HUES6 (cell line): ENCODE measurements around the gene HEPACAM.

Source experiments
- H3K27ac ChIP-seq: 2 replicates; pipeline ENCODE4 v1.7.0; 2013; ENCODE audit warnings: low read depth, mild to moderate bottlenecking, low read length, inconsistent platforms
- H3K27me3 ChIP-seq: 2 replicates; pipeline ENCODE4 v1.6.1; 2013; ENCODE audit warnings: low read length; ENCODE audit not compliant: control insufficient read depth, insufficient read depth
- H3K36me3 ChIP-seq: 2 replicates; pipeline ENCODE4 v1.6.1; 2013; ENCODE audit warnings: low read length; ENCODE audit not compliant: control insufficient read depth, insufficient read depth
- H3K4me1 ChIP-seq: 2 replicates; pipeline ENCODE4 v1.6.1; 2013; ENCODE audit warnings: low read length; ENCODE audit not compliant: control insufficient read depth, insufficient read depth
- H3K4me3 ChIP-seq: 2 replicates; pipeline ENCODE4 v1.5.1; 2013; ENCODE audit warnings: low read depth, low read length
- H3K9ac ChIP-seq: one replicate; pipeline ENCODE4 v1.6.1; 2013; ENCODE audit warnings: mild to moderate bottlenecking, low read length
- H3K9me3 ChIP-seq: 2 replicates; pipeline ENCODE4 v1.6.1; 2013; ENCODE audit warnings: low read depth, low read length; ENCODE audit not compliant: control insufficient read depth, insufficient read depth

The HEPACAM gene

DNA sequence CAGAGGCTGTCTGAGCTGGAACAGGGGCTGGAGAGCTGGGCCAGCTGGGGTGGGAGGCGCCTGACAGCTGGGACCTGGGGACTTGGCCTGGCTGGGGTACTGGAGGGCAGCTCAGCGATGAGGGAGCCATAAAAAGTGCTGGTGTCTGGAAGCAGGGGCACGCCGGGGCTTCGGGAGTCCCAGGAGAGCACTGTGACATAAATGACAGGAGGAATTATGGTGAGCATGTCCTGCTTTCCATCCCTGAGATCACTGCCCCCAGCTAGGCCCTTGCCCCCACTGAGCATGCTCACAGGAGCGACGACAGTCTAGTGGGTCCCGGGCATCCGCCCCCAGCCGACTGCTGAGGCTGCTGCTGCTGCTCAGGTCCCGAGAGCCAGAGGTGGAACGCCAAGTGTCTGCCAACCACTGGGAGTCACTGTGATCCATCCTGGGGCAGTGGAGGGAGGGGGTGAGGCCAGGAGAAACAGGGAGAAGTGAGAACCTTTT is 44.4 kb downstream of the HEPACAM start:
- no peak overlapping the region for H3K27ac ChIP-seq
- peaks cover 46% of the 10 kb centered on the region for H3K27me3 ChIP-seq
- H3K4me3 ChIP-seq = no peak overlapping the region
- no peaks in the 10 kb centered on the region for H3K36me3 ChIP-seq
- no peaks in the 10 kb centered on the region for H3K9me3 ChIP-seq
- no peak overlapping the region for H3K9ac ChIP-seq
- no peaks in the 10 kb centered on the region; the same call in 1 of the 2 replicates for H3K4me1 ChIP-seq

DNA sequence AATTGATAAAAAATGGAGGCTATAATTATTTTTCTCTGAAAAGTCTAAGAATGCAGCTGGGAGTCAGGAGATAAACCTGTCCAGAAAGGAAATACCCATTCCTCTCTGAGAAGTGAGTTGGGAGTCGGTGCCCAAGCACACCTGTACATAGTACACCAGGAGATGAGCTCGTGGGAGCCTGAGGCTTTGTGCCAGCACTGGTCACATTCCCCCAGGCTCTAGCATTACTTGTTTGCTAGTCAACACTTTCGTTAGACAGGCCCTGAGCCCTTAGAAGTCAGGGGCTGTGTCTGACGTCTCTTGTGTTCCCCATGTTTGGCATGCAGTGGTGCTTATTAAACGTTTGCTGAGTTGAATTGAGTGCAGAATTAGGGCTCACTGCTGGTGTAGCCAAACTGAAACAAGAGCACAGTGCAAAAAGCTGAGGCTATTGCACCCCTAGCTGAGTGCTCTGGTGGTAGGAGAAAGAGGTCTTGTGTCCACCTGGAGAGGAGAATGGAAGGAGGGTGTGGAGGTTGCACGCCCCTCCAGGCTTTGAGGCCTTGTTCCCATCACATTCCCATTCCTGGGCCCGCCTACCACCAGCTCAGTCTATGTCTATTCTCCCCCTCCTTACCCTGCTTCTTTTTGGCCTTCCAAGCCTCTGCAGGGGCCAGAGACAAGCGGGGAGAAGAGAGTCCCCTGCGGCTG is 45.0 kb downstream of the HEPACAM start:
- Histone ChIP-seq H3K36me3 (no peaks in the 10 kb centered on the region), H3K9ac (no peak overlapping the region), H3K27me3 (peaks cover 46% of the 10 kb centered on the region), H3K4me1 (no peaks in the 10 kb centered on the region), H3K27ac (no peak overlapping the region), H3K4me3 (no peak overlapping the region), H3K9me3 (no peaks in the 10 kb centered on the region)

DNA sequence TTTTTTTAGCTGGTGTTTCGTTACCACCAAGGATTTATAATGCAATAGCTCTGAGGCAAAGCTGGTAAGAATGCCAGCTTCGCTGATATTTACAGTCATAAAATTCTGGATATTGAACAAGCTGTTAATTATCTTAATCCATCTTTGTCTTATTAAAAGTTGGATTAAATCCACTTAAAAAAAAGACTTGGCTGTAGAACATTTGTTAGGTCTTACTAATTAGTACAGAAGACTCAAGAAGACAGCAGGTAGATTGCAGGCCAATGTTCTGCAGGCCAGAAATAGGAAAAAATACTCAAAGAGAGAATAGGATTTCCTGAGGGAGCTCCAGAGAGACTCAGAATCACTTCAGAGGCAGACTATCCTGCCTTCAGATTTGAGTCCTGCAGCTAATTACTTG is 45.7 kb downstream of the HEPACAM start:
- H3K9me3 ChIP-seq = no peaks in the 10 kb centered on the region
- no peak overlapping the region for H3K27ac ChIP-seq
- H3K4me1 ChIP-seq = no peaks in the 10 kb centered on the region
- peaks cover 46% of the 10 kb centered on the region for H3K27me3 ChIP-seq
- no peak overlapping the region for H3K4me3 ChIP-seq
- no peak overlapping the region for H3K9ac ChIP-seq
- no peaks in the 10 kb centered on the region for H3K36me3 ChIP-seq

DNA sequence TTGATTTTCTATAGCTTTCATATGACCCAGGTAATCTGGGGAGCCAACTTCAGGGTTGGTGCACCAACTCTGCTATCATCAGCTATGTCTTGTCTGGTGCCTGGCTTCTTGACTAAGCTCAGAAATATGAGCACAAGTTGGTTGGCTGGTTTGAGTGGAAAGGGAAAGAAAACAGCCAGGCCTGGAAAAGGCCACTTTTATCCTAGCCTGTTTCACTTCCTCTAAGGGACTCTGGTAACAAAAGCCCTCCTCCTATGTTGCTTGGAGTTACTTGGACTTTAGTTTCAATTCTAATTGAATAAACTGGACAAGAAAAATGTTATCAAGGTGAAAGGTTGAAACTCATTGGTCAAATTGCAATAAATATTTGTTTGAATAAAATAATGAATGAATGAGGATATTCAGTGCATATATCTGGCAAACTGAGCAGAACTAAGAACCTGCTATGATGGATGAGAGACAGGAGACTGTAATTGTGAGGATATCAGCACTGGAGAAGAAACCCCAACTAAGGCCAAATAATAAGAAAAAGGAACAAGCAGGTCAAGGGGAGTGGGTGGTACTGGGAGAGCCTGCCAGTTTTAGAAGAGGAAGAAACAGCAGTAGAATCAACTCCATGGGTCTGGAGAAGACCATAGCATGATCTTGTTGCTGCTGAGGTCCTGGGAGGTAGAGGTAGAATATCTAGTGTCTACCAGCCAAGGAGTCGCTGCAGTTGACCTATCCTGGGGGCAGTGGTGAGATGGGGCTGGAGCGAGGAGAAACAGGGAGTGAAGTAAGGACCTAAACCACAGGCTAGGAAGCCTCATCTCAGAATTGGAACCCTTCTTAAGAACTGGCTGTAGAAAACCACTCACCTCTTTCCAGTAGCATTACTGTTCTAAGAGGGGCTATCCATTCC is 46.4 kb downstream of the HEPACAM start:
- no peaks in the 10 kb centered on the region for H3K4me1 ChIP-seq
- no peak overlapping the region for H3K27ac ChIP-seq
- H3K36me3 ChIP-seq = no peaks in the 10 kb centered on the region
- no peaks in the 10 kb centered on the region for H3K9me3 ChIP-seq
- H3K27me3 ChIP-seq = peaks cover 46% of the 10 kb centered on the region
- no peak overlapping the region for H3K4me3 ChIP-seq
- H3K9ac ChIP-seq = no peak overlapping the region

DNA sequence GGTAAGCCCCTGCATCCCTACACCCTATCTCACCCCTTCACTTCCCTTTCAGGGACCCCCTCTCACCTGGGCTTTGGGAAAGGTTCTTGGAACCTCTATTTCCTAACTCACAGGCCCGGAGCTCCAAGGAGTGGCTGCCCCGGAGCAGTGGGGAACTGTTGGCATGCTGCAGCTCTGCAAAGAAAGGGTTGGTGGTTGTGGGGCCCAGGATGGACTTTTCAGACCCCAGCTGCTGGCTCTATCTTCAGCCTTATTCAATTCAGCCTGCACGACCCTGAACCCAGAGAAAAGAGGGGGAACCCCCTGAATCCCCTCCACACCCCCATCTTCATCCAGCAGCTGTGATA is 48.2 kb downstream of the HEPACAM start:
- H3K27me3 ChIP-seq = peaks cover 41% of the 10 kb centered on the region
- no peak overlapping the region for H3K4me3 ChIP-seq
- no peak overlapping the region for H3K27ac ChIP-seq
- no peaks in the 10 kb centered on the region for H3K36me3 ChIP-seq
- H3K9ac ChIP-seq = no peak overlapping the region
- no peaks in the 10 kb centered on the region for H3K4me1 ChIP-seq
- H3K9me3 ChIP-seq = no peaks in the 10 kb centered on the region

DNA sequence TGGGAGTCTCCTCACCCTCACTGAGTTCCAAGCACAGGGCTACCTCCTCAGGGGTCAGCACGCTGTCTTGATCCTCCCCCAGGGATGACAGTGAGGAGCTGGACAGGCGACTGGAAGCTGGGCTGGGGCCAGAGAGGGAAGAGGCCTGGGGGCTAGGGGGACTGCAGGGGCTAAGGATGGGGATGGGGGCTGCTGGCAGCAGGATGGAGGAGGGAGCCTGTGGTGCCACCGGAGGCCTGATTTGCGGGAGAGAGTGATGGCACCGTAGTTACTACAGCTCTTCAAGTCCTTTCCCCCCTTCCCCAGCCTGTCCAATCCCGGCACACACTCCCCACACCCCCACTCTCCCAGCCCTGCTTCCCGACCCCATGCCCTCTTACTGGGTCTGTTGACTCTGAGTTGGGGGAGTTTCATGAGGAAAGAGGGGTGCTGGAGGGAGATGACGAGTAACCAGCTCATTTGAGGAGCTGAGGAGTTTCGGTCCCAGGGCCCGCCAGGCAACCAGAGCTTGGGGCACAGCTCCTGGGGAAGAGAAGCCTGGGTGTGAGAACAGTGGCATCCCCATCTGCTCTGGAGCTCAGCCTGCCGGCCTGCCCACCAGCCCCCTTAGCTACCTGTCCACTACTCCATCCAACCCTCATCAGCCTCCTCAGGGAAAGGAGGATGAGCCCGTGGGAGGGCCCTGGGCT is 48.7 kb downstream of the HEPACAM start:
- Histone ChIP-seq H3K4me1 (no peaks in the 10 kb centered on the region), H3K27me3 (peaks cover 36% of the 10 kb centered on the region), H3K4me3 (no peak overlapping the region), H3K9me3 (no peaks in the 10 kb centered on the region), H3K9ac (no peak overlapping the region), H3K27ac (no peak overlapping the region), H3K36me3 (no peaks in the 10 kb centered on the region)

DNA sequence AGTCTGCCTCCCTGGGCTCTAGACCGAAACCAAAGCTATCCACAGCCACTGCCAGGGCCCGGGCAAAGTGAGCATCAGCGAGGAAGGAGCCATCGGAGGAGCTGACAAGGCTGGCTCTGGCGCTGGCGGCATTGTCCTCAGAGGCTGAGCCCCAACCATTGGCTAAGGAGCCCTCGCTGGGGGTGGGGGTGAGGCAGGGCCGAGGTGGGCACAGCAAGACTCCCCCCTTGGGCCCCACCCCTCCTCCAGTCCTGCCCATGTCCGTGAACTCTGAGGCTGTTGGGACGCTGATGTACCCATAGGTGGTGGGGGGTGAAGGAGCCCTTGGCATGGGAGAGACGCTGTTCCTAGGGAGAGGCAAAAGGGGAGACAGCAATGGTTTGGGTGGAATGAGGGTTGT is 49.4 kb downstream of the HEPACAM start:
- Histone ChIP-seq H3K27ac (no peak overlapping the region), H3K9ac (no peak overlapping the region), H3K9me3 (no peaks in the 10 kb centered on the region), H3K4me3 (no peak overlapping the region), H3K27me3 (peaks cover 34% of the 10 kb centered on the region), H3K36me3 (no peaks in the 10 kb centered on the region), H3K4me1 (no peaks in the 10 kb centered on the region)

DNA sequence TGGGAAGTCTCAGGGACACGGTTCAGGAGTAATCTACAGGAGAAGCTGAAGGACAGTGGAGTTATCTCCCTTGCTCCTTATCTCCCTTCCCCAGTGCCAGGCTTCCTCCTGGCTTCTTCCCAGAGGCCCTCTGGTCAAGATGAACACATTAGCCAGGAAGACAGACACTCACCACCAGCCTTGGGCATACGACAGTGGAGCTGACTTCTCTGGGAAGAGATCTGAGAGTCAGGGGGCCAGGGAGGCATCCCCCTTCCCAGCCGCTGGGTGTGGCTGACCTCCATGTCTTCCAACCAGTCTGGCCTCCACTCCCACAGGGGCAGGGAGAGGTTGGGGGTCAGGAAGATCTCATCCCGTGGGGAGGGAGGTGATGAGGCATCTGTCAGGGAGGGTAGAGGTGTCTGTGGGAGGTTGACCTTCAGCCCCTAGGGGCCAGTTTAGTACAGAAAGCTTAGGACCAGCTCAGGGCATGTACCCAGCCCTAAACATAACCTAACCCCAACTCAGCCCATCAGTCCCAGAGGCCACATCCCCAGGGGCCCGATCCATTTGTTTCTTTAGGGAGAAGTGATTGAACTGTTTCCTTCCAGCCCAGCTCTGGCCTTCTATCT is 50.9 kb downstream of the HEPACAM start:
- Histone ChIP-seq H3K9me3 (no peaks in the 10 kb centered on the region), H3K36me3 (no peaks in the 10 kb centered on the region), H3K27me3 (peaks cover 28% of the 10 kb centered on the region), H3K4me1 (no peaks in the 10 kb centered on the region), H3K27ac (no peak overlapping the region), H3K4me3 (no peak overlapping the region), H3K9ac (no peak overlapping the region)

DNA sequence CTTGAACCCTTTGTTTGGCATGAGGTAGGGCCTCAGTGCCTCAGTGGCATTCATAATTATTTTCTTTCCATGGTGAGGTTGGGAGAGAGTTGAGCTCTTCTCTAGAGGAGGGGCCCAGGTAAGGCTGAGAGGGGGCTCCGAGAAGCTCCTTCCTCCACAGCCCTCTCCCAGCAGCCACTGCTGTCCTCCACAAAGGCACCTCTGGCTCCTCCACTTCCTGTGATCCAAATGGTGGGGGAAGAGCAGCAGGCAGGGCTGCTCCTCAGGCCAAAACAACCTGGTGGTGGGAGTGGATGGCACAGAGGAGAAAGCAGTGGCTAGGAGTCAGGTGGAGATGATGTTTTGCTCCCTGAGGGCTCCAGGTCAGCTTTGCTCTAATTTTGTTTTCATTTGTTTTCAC is 51.5 kb downstream of the HEPACAM start:
- Histone ChIP-seq H3K4me1 (no peaks in the 10 kb centered on the region), H3K27me3 (peaks cover 23% of the 10 kb centered on the region), H3K36me3 (no peaks in the 10 kb centered on the region), H3K9me3 (no peaks in the 10 kb centered on the region), H3K9ac (no peak overlapping the region), H3K27ac (no peak overlapping the region), H3K4me3 (no peak overlapping the region)

DNA sequence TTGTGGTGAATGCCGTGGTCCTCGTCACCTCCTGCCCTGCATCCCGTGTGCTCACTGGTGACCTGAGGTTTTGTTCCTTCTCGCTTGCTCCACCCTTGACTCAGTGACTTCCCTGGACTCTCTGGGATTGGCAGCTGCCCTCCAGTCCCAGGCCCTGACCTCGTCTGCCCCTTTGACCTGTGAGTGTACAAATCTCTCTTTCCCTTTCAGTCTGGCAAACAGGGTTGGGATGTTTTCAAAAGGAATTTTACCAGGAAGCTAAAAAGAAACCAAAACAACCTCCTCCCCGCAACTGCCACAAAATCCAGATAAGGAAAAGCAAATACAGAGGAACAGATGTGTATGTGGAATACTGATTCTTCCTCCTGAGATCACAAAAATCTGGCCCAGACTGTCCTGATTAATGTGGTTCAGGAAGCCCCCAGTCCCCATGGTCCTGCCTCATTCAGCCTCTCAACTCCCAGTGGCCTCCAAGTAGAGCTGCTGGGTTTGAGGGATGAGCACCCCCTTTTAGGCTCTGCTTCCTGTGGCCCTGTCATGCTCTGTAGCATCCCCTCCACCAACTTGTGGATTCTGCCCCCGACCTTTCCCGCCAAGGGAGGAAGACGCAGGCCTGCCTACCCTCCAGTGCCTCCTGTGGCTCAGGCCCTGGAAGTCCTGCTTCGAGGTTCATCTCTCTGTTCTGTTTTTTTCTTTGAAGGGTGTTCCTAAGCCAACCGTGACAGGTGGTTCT is 53.3 kb downstream of the HEPACAM start:
- H3K36me3 ChIP-seq = no peaks in the 10 kb centered on the region
- no peak overlapping the region for H3K27ac ChIP-seq
- H3K9ac ChIP-seq = no peak overlapping the region
- no peaks in the 10 kb centered on the region for H3K9me3 ChIP-seq
- peaks cover 16% of the 10 kb centered on the region for H3K27me3 ChIP-seq
- H3K4me1 ChIP-seq = peaks cover 4% of the 10 kb centered on the region
- no peak overlapping the region for H3K4me3 ChIP-seq
